Gastroesophageal sphincter (tissue), 4 donors: ENCODE measurements around the gene ANXA1. TPM values are rescaled to one million over a fixed set of nuclear protein-coding genes. Genes with fewer than 3 reads are reported as not detected.

Experiments
- ATAC-seq: fragments of 150-250 bp; one replicate; pipeline ENCODE4 v1.9.1; 2016; ENCODE audit warnings: mild to moderate bottlenecking, moderate library complexity
- H3K27ac ChIP-seq, 4 donors: fragments of 200-600 bp; sonication (generic) in 3 of 4; 1 replicate in 3 of 4; 2 replicates in 1 of 4; pipeline ENCODE4 v1.5.1; 2016 to 2019
- H3K27me3 ChIP-seq: fragments of 200-600 bp; sonication (generic); one replicate; pipeline ENCODE4 v1.5.1; 2019
- H3K36me3 ChIP-seq, 2 donors: fragments of 200-600 bp; sonication (generic); one replicate each; pipeline ENCODE4 v1.5.1; 2019; ENCODE audit warnings: control low read depth in 1 of 2
- H3K4me1 ChIP-seq, 3 donors: fragments of 200-600 bp; sonication (generic); 1 replicate in 2 of 3; 2 replicates in 1 of 3; pipeline ENCODE4 v1.5.1; 2016 to 2019; ENCODE audit warnings: control low read depth in 2 of 3
- H3K4me3 ChIP-seq, 2 donors: fragments of 200-600 bp; sonication (generic); one replicate each; pipeline ENCODE4 v1.5.1; 2019; ENCODE audit warnings: mild to moderate bottlenecking in 1 of 2, moderate library complexity in 1 of 2
- H3K9me3 ChIP-seq, 3 donors: fragments of 200-600 bp; sonication (generic); one replicate each; pipeline ENCODE4 v1.5.1; 2017 to 2019; ENCODE audit warnings: control low read depth in 2 of 3
- CTCF ChIP-seq, 4 experiments: fragments of 200-600 bp in 2 of 4; fragments of 450-650 bp in 2 of 4; sonication (generic) in 1 of 4; IDR thresholded peaks; one replicate each; pipeline ENCODE4 v1.5.1; 2017 to 2019; ENCODE audit warnings: antibody characterized with exemption in 4 of 4, mild to moderate bottlenecking in 2 of 4, moderate library complexity in 2 of 4
- EP300 ChIP-seq: sonication (generic); formaldehyde crosslinking; IDR thresholded peaks from one replicate; pipeline ENCODE4 v1.6.1; 2017; ENCODE audit warnings: antibody characterized with exemption, mild to moderate bottlenecking
- POLR2A ChIP-seq, 2 donors: fragments of 450-650 bp; IDR thresholded peaks; one replicate each; pipeline ENCODE4 v1.6.1; 2017; ENCODE audit warnings: antibody characterized with exemption in 2 of 2, mild to moderate bottlenecking in 2 of 2, moderate library complexity in 1 of 2
- POLR2AphosphoS5 ChIP-seq: sonication (generic); formaldehyde crosslinking; IDR thresholded peaks from one replicate; pipeline ENCODE4 v1.6.1; 2017; ENCODE audit warnings: antibody characterized with exemption
- WGBS, 2 donors: methylation state at CpG; one replicate each; pipeline ENCODE4 v1.1.5; 2018; ENCODE audit warnings: low coverage in 1 of 2; 5-methylcytosine and 5-hydroxymethylcytosine counted together
- total RNA-seq, 4 donors: library from RNA; depleted of rRNA; stranded (reverse); fragments of >200 nt; gene quantifications; one replicate each; pipeline ENCODE4 v1.1.0, GENCODE V29; 2016

The ANXA1 gene
- total RNA-seq, 4 donors from 2014 or later: 228 to 763 (median 356) TPM

DNA sequence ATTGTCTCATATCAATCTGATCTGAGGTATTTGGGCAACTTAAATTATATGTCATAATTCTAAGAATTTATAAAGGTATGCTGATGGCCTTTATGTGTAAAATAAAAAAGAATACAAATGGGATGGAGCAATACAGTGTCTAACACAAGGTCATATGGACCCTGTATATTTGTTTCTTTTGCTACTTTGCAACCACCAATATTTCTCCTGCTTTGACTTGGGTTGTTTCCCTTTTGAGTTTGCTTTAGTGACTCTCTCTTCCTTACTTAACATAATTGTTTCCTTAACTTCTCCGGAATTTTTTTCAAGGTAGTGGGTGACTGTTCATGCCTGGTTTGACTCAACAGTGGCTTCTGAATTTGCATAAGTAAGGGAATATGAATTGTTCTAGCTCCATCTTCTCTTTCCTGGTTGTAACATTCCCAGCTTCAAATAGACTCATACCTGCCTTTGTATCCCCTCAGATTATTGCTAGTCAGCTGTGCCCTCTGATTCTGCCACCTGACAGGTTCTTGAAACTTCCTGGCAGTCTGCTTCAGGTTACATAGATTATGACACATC lies 30.2 kb upstream of the ANXA1 start:
- TF ChIP-seq POLR2AphosphoS5 (no peak), POLR2A (IDR thresholded peaks at IDR 0.05) (no peak), CTCF (IDR thresholded peaks at IDR 0.05) (no peak), EP300 (no peak)
- no peak for ATAC-seq
- WGBS, 2 donors: 50 to 92% methylated on average over 1 of the region's 1 CpG

GRCh38 chr9:73125651-73126050 lies 26.0 kb upstream of the ANXA1 start:
- no peak for ATAC-seq
- Histone ChIP-seq H3K4me1 (no peaks in the 10 kb centered on the region), H3K27ac (no peak overlapping the region), H3K36me3 (no peaks in the 10 kb centered on the region), H3K4me3 (no peak overlapping the region), H3K27me3 (no peaks in the 10 kb centered on the region), H3K9me3 (no peaks in the 10 kb centered on the region)
- 82 to 89% methylated on average over 1 of the region's 1 CpG for WGBS, 2 donors
- no peak for TF ChIP-seq EP300
- no peak for TF ChIP-seq POLR2AphosphoS5
- TF ChIP-seq POLR2A (IDR thresholded peaks at IDR 0.05): no peak
- TF ChIP-seq CTCF (IDR thresholded peaks at IDR 0.05): no peak

More for the DNA sequence above, 30.2 kb upstream of the ANXA1 start:
- Histone ChIP-seq H3K27me3 (no peaks in the 10 kb centered on the region), H3K27ac (no peak overlapping the region), H3K9me3 (no peaks in the 10 kb centered on the region), H3K4me1 (no peaks in the 10 kb centered on the region), H3K36me3 (no peaks in the 10 kb centered on the region), H3K4me3 (no peak overlapping the region)

- Histone ChIP-seq H3K4me3 (no peak overlapping the region), H3K9me3 (no peaks in the 10 kb centered on the region), H3K36me3 (no peaks in the 10 kb centered on the region), H3K27ac (no peak overlapping the region), H3K27me3 (no peaks in the 10 kb centered on the region), H3K4me1 (peaks cover 0 to 12% (median 2%) of the 10 kb centered on the region in 3 donors)
- 88 to 97% methylated on average over 3 to 6 of the region's 6 CpGs for WGBS, 2 donors
- no peak for ATAC-seq
- TF ChIP-seq CTCF (IDR thresholded peaks at IDR 0.05) (no peak), POLR2A (IDR thresholded peaks at IDR 0.05) (no peak), POLR2AphosphoS5 (no peak), EP300 (no peak)
These were observed 21.6 kb upstream of the ANXA1 start for GRCh38 chr9:73129941-73130685.

DNA sequence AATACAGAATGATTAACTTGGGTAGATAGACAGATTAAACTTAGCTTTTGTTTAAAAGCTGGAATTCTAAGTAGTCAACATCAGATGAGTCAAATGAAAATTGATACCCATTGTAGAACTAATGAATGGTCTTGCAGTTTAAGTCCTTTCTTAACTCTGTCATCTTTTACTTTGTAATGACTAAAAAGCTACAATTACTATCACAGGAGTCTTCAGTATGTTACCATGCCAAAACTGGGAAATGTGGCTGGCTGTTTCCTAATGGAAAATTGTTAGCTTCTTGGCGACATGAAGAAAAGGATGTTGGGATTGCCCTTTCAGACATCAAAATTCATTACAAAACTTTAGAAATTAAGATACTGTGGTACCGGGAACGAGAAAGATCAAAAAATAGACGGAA lies 20.2 kb upstream of the ANXA1 start:
- H3K9me3 ChIP-seq: no peaks in the 10 kb centered on the region
- H3K27me3 ChIP-seq: no peaks in the 10 kb centered on the region
- H3K4me3 ChIP-seq: peak overlapping the region in 1 of 2 donors; percentile 54
- WGBS, 2 donors: 50 to 53% methylated on average over 4 of the region's 4 CpGs
- TF ChIP-seq CTCF (IDR thresholded peaks at IDR 0.05) (no peak), EP300 (no peak)
- peak overlapping the region; percentile 66 to 89 (median 78) for H3K27ac ChIP-seq
- H3K4me1 ChIP-seq: peaks cover 0 to 12% (median 2%) of the 10 kb centered on the region in 3 donors
- H3K36me3 ChIP-seq: no peaks in the 10 kb centered on the region
- no peak for ATAC-seq
